Neural crest cell (in vitro differentiated cells): ENCODE measurements around the gene RYR3. TPM values are rescaled to one million over a fixed set of nuclear protein-coding genes. Genes with fewer than 3 reads are reported as not detected.

Experiments
- DNase-seq: peaks from one replicate; pipeline ENCODE4 v3.0.0; 2021; ENCODE audit warnings: low read depth, mixed read lengths, low spot score
- H3K27ac Mint-ChIP-seq: one replicate; pipeline ENCODE4 v1.8.0; 2021; ENCODE audit warnings: mild to moderate bottlenecking, mixed read lengths; ENCODE audit not compliant: unreplicated experiment
- H3K27me3 Mint-ChIP-seq: 2 replicates; pipeline ENCODE4 v1.8.0; 2021; ENCODE audit warnings: low read depth, mild to moderate bottlenecking, mixed read lengths
- H3K36me3 Mint-ChIP-seq: 2 replicates; pipeline ENCODE4 v1.8.0; 2021; ENCODE audit warnings: low read depth, mild to moderate bottlenecking, mixed read lengths
- H3K4me1 Mint-ChIP-seq: 2 replicates; pipeline ENCODE4 v1.8.0; 2021; ENCODE audit warnings: mixed read lengths
- H3K4me3 Mint-ChIP-seq: one replicate; pipeline ENCODE4 v1.8.0; 2021; ENCODE audit warnings: mild to moderate bottlenecking, mixed read lengths
- H3K9me3 Mint-ChIP-seq: 2 replicates; pipeline ENCODE4 v1.8.0; 2021; ENCODE audit warnings: mixed read lengths
- total RNA-seq: library from RNA; stranded (reverse); gene quantifications from 2 replicates; pipeline ENCODE4 v1.2.1, GENCODE V29; 2021
- TF ChIP-seq, protein P1 (sequence below): fragments of 200-600 bp; sonication (generic); conservative IDR thresholded peaks from 2 replicates; pipeline ENCODE4 v1.5.0; 2021; ENCODE audit warnings: antibody characterized with exemption, mild to moderate bottlenecking

The RYR3 gene
- total RNA-seq, 1 donor from 2014 or later = 2.2 TPM

- no peaks in the 10 kb centered on the region for H3K27me3 Mint-ChIP-seq
- no peaks in the 10 kb centered on the region for H3K36me3 Mint-ChIP-seq
- no peak overlapping the region for H3K4me3 Mint-ChIP-seq
- TF ChIP-seq, protein P1, sequence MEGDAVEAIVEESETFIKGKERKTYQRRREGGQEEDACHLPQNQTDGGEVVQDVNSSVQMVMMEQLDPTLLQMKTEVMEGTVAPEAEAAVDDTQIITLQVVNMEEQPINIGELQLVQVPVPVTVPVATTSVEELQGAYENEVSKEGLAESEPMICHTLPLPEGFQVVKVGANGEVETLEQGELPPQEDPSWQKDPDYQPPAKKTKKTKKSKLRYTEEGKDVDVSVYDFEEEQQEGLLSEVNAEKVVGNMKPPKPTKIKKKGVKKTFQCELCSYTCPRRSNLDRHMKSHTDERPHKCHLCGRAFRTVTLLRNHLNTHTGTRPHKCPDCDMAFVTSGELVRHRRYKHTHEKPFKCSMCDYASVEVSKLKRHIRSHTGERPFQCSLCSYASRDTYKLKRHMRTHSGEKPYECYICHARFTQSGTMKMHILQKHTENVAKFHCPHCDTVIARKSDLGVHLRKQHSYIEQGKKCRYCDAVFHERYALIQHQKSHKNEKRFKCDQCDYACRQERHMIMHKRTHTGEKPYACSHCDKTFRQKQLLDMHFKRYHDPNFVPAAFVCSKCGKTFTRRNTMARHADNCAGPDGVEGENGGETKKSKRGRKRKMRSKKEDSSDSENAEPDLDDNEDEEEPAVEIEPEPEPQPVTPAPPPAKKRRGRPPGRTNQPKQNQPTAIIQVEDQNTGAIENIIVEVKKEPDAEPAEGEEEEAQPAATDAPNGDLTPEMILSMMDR = no peak
- no peaks in the 10 kb centered on the region for H3K4me1 Mint-ChIP-seq
- no peak overlapping the region for H3K27ac Mint-ChIP-seq
- no peaks in the 10 kb centered on the region for H3K9me3 Mint-ChIP-seq
- no peak for DNase-seq
Measured at GRCh38 chr15:33907326-33907725, 596.6 kb downstream of the RYR3 start.

- Mint-ChIP-seq H3K4me1 (no peaks in the 10 kb centered on the region), H3K9me3 (no peaks in the 10 kb centered on the region), H3K36me3 (no peaks in the 10 kb centered on the region), H3K27ac (no peak overlapping the region), H3K4me3 (no peak overlapping the region), H3K27me3 (no peaks in the 10 kb centered on the region)
- DNase-seq = no peak
- TF ChIP-seq, protein P1 = no peak
Measured at GRCh38 chr15:33908406-33908805, 597.6 kb downstream of the RYR3 start.

- Mint-ChIP-seq H3K27me3 (no peaks in the 10 kb centered on the region), H3K4me3 (no peak overlapping the region), H3K27ac (no peak overlapping the region), H3K36me3 (no peaks in the 10 kb centered on the region), H3K9me3 (no peaks in the 10 kb centered on the region), H3K4me1 (no peaks in the 10 kb centered on the region)
- no peak for DNase-seq
- TF ChIP-seq, protein P1 = no peak
Measured at GRCh38 chr15:33910741-33911140, 600.0 kb downstream of the RYR3 start.

DNA sequence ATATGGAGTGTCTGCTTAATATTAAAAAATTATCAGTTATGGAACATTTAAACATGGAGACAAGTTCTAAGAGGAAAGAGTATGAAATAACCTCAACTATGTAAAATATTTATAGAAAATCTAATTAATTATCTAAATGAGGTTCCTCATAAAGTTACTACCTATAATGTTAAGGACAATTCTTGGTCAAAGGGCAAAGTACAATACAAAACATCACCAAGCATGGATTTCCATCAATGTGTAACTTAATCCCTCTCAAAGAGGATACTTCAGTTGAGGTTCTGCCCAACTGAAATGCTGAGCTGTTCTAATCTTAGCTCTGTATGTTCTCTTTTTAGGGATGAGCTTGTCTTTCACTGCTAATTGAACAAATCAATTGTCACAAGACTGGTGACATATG is 601.6 kb downstream of the RYR3 start:
- H3K27me3 Mint-ChIP-seq = no peaks in the 10 kb centered on the region
- H3K4me3 Mint-ChIP-seq = no peak overlapping the region
- H3K9me3 Mint-ChIP-seq = no peaks in the 10 kb centered on the region
- H3K27ac Mint-ChIP-seq = no peak overlapping the region
- H3K4me1 Mint-ChIP-seq = no peaks in the 10 kb centered on the region
- TF ChIP-seq, protein P1 = no peak
- H3K36me3 Mint-ChIP-seq = no peaks in the 10 kb centered on the region
- no peak for DNase-seq

GRCh38 chr15:33913459-33913858 is 602.7 kb downstream of the RYR3 start:
- Mint-ChIP-seq H3K27me3 (no peaks in the 10 kb centered on the region), H3K36me3 (no peaks in the 10 kb centered on the region), H3K4me3 (no peak overlapping the region), H3K27ac (no peak overlapping the region), H3K9me3 (no peaks in the 10 kb centered on the region), H3K4me1 (no peaks in the 10 kb centered on the region)
- DNase-seq = no peak
- TF ChIP-seq, protein P1 = no peak

Other genes starting within 250 kb of the RYR3 start
- gene FMN1, start 116.3 kb upstream of the RYR3 start, total RNA-seq = 0.09 and 0.70 TPM in 2 replicates